Gastrocnemius medialis (tissue), 4 donors: Measurements from ENCODE around the gene MAST4. TPM values are rescaled to one million over a fixed set of nuclear protein-coding genes. Genes with fewer than 3 reads are reported as not detected.

Experiments used
- ATAC-seq, 2 donors: fragments of 150-250 bp; one replicate each; pipeline ENCODE4 v1.9.1; 2016
- DNase-seq, 2 donors: peaks; one replicate each; pipeline ENCODE4 v3.0.0-alpha.2; 2019
- H3K27ac ChIP-seq, 4 donors: fragments of 200-600 bp; sonication (generic); 1 replicate in 1 of 4; 2 replicates in 3 of 4; pipeline ENCODE4 v1.5.1; 2016 to 2018; ENCODE audit warnings: mild to moderate bottlenecking in 2 of 4, moderate library complexity in 1 of 4
- H3K27me3 ChIP-seq, 3 donors: fragments of 200-600 bp; sonication (generic) in 2 of 3; 1 replicate in 1 of 3; 2 replicates in 2 of 3; pipeline versions ENCODE4 v1.5.1 to v1.6.0; 2016 to 2019; ENCODE audit warnings: mild to moderate bottlenecking in 1 of 3, moderate library complexity in 1 of 3
- H3K36me3 ChIP-seq, 2 donors: fragments of 200-600 bp; sonication (generic) in 1 of 2; one replicate each; pipeline ENCODE4 v1.5.1; 2017 to 2018
- H3K4me1 ChIP-seq, 2 donors: fragments of 200-600 bp; sonication (generic) in 1 of 2; one replicate each; pipeline ENCODE4 v1.5.1; 2016 to 2017; ENCODE audit warnings: mild to moderate bottlenecking in 2 of 2
- H3K4me3 ChIP-seq, 4 donors: fragments of 200-600 bp; sonication (generic) in 3 of 4; 1 replicate in 1 of 4; 2 replicates in 3 of 4; pipeline ENCODE4 v1.5.1; 2016 to 2019; ENCODE audit warnings: mild to moderate bottlenecking in 2 of 4
- H3K9me3 ChIP-seq, 3 donors: fragments of 200-600 bp; sonication (generic) in 2 of 3; 1 replicate in 1 of 3; 2 replicates in 2 of 3; pipeline ENCODE4 v1.5.1; 2016 to 2019
- POLR2A ChIP-seq, 2 donors: fragments of 450-650 bp; IDR thresholded peaks; one replicate each; pipeline ENCODE4 v1.6.1; 2017; ENCODE audit warnings: antibody characterized with exemption in 2 of 2, mild to moderate bottlenecking in 2 of 2, moderate library complexity in 2 of 2
- in situ Hi-C, 4 donors: fragments of 200-750 bp; cut with MboI; loops; one replicate each; pipeline versions ENCODE4 v1.15.0 to v1.8.0; 2017; ENCODE audit warnings: low sequenced_read_pairs in 4 of 4
- intact Hi-C: fragments of 100-400 bp; cut with DNase I; formaldehyde crosslinking; loops from one replicate; pipeline ENCODE4 v1.15.1; 2023; ENCODE audit warnings: low total_unique reads
- total RNA-seq, 4 donors: library from RNA; depleted of rRNA; stranded (reverse); fragments of >200 nt; gene quantifications; one replicate each; pipeline versions ENCODE4 v1.1.0 to v1.2.3, GENCODE V29; 2016
- TF ChIP-seq, protein P1 (sequence below), 5 experiments: fragments of 450-650 bp in 3 of 5; fragments of 200-600 bp in 2 of 5; sonication (generic) in 2 of 5; IDR thresholded peaks in 4 of 5; conservative IDR thresholded peaks in 1 of 5; 1 replicate in 4 of 5; 2 replicates in 1 of 5; pipeline ENCODE4 v1.5.1; 2016 to 2019; ENCODE audit warnings: antibody characterized with exemption in 5 of 5, mild to moderate bottlenecking in 3 of 5, moderate library complexity in 3 of 5

MAST4 gene
- total RNA-seq, 4 donors from 2014 or later: 24.1 to 42.0 (median 38.5) TPM

DNA sequence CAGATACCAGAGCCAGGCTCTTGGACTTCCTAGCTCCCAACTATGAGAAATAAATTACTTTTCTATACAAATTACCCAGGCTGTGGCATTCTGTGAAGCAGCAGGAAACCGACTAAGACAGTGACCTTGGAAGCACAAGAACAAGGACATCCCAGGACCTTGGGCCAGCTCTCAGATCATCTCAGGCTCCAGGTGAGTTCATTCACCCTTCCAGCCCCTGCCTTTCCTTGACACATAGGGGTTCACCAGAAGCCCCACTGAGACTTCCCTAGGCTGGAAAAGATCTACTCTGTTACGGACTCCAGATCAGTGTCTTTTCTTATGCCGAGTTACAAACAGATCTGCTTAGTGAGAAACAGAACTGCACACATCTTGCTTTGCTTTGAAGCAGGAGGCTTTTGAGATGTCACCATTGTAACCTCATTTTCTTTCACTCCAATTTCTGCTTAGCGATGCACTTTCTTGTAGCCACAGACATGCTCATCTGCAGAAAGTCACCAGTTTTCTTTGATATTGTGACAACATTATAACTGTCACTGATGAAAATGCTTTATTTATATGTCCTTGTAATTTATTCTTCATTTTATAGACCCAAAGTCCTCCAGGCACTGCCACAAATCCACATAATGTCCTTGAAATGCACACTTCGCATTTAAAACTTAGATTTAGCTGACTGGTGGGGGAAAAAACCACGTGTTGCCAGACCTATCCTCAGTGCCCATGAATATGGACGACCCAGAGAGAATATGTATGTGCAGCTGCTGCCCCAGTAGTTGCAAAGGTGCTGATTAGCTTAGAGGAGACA is 592.3 kb downstream of the MAST4 start:
- DNase-seq (no peak), ATAC-seq (no peak)
- no peaks in the 10 kb centered on the region for H3K4me1 ChIP-seq
- H3K9me3 ChIP-seq: no peaks in the 10 kb centered on the region
- H3K36me3 ChIP-seq: no peaks in the 10 kb centered on the region
- H3K27me3 ChIP-seq: no peaks in the 10 kb centered on the region
- no peak overlapping the region for H3K4me3 ChIP-seq
- in situ Hi-C loops: loop anchor here in 1 of 4 donors (25.0 kb wide), 1 partner anchor 876 kb away; no protein-coding TSS in a partner anchor
- intact Hi-C loops: no loop called here
- H3K27ac ChIP-seq: no peak overlapping the region
- TF ChIP-seq POLR2A (IDR thresholded peaks at IDR 0.05): no peak
- TF ChIP-seq, protein P1, sequence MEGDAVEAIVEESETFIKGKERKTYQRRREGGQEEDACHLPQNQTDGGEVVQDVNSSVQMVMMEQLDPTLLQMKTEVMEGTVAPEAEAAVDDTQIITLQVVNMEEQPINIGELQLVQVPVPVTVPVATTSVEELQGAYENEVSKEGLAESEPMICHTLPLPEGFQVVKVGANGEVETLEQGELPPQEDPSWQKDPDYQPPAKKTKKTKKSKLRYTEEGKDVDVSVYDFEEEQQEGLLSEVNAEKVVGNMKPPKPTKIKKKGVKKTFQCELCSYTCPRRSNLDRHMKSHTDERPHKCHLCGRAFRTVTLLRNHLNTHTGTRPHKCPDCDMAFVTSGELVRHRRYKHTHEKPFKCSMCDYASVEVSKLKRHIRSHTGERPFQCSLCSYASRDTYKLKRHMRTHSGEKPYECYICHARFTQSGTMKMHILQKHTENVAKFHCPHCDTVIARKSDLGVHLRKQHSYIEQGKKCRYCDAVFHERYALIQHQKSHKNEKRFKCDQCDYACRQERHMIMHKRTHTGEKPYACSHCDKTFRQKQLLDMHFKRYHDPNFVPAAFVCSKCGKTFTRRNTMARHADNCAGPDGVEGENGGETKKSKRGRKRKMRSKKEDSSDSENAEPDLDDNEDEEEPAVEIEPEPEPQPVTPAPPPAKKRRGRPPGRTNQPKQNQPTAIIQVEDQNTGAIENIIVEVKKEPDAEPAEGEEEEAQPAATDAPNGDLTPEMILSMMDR (IDR thresholded peaks at IDR 0.05 in 4 of 5, conservative IDR thresholded peaks at IDR 0.05 in 1 of 5): no peak

DNA sequence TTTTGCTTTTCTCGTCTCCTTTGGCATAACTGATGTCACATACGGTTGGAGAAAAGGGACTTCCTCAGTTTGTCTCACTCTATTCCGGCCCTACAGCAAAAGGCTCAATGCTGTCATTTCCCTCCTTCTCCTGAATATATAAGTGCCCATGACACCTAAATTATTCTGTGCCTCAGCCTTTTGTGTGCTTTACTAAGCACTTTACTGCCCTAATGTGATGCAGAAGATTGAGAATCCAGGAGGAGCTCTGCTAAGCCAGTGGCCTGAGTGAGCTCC is 592.8 kb downstream of the MAST4 start:
- no peaks in the 10 kb centered on the region for H3K36me3 ChIP-seq
- H3K4me3 ChIP-seq: no peak overlapping the region
- in situ Hi-C loops: loop anchor here in 1 of 4 donors (25.0 kb wide), 1 partner anchor 877 kb away; no protein-coding TSS in a partner anchor
- no peak for DNase-seq
- no peaks in the 10 kb centered on the region for H3K4me1 ChIP-seq
- H3K27me3 ChIP-seq: no peaks in the 10 kb centered on the region
- H3K9me3 ChIP-seq: no peaks in the 10 kb centered on the region
- intact Hi-C loops: no loop called here
- TF ChIP-seq, protein P1 (IDR thresholded peaks at IDR 0.05 in 4 of 5, conservative IDR thresholded peaks at IDR 0.05 in 1 of 5): no peak
- no peak for TF ChIP-seq POLR2A (IDR thresholded peaks at IDR 0.05)
- H3K27ac ChIP-seq: no peak overlapping the region
- ATAC-seq: no peak

DNA sequence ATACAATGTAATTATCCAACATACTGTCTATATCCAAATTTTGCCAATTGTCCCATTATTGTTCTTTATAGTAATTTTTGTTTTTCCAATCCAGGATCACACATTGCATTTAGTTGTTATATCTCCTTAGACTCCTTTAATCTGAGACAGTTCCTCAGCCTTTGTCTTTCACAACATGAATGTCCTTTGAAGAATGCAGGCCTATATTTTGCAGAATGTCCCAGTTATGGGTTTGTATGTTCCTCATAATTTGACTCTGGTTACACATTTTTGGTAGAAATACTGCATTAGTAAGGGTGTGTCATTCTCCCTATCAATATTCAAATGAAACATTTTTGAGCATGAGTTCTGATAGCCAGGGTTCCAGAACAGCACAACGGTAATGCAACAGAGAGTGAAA is 593.7 kb downstream of the MAST4 start:
- no peak for TF ChIP-seq POLR2A (IDR thresholded peaks at IDR 0.05)
- TF ChIP-seq, protein P1 (IDR thresholded peaks at IDR 0.05 in 4 of 5, conservative IDR thresholded peaks at IDR 0.05 in 1 of 5): no peak
- intact Hi-C loops: no loop called here
- DNase-seq (no peak), ATAC-seq (no peak)
- H3K27ac ChIP-seq: no peak overlapping the region
- H3K4me1 ChIP-seq: no peaks in the 10 kb centered on the region
- H3K4me3 ChIP-seq: no peak overlapping the region
- H3K27me3 ChIP-seq: no peaks in the 10 kb centered on the region
- no peaks in the 10 kb centered on the region for H3K36me3 ChIP-seq
- H3K9me3 ChIP-seq: no peaks in the 10 kb centered on the region
- in situ Hi-C loops: loop anchor here in 1 of 4 donors (25.0 kb wide), 1 partner anchor 878 kb away; no protein-coding TSS in a partner anchor

DNA sequence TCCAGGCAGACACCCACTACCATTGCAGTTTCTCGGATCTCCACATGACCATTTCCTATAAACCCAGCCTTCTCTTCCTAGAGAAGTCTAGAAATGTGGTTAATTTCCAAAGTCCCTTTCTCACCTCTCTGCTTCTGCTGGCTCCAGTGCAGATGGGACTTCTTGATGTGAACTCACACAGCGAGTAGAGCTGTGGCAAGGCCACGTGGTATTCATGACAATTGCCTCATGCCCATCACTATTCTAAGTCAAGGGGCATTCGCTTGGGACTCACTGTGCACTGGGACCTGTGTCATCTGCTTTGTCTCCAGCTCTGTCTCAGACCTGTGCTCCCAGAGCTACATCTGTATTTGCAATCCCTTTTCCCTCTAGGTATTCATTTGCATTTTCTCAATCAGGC is 594.2 kb downstream of the MAST4 start:
- no peaks in the 10 kb centered on the region for H3K36me3 ChIP-seq
- H3K4me1 ChIP-seq: no peaks in the 10 kb centered on the region
- DNase-seq: no peak
- in situ Hi-C loops (loop anchor here in 1 of 4 donors (25.0 kb wide), 1 partner anchor 878 kb away; no protein-coding TSS in a partner anchor), intact Hi-C loops (no loop called here)
- no peak for ATAC-seq
- no peak for TF ChIP-seq POLR2A (IDR thresholded peaks at IDR 0.05)
- TF ChIP-seq, protein P1 (IDR thresholded peaks at IDR 0.05 in 4 of 5, conservative IDR thresholded peaks at IDR 0.05 in 1 of 5): no peak
- H3K27ac ChIP-seq: no peak overlapping the region
- no peaks in the 10 kb centered on the region for H3K27me3 ChIP-seq
- no peak overlapping the region for H3K4me3 ChIP-seq
- H3K9me3 ChIP-seq: no peaks in the 10 kb centered on the region
